AG09319 (cell line): ENCODE results near the gene LY6G6F.
A peak's percentile ranks its signal among the peaks of the same experiment; 100 is the strongest.

Source experiments
- DNase-seq: peaks from one replicate; pipeline ENCODE4 v3.0.0-alpha.2; 2010; ENCODE audit warnings: low read depth; ENCODE audit errors: extremely low read depth
- TF ChIP-seq, protein P1 (sequence below): IDR thresholded peaks from 2 replicates; pipeline ENCODE4 v1.5.1; 2011; ENCODE audit warnings: low read depth, mild to moderate bottlenecking, inconsistent platforms, low read length, moderate library complexity

The LY6G6F gene

DNA sequence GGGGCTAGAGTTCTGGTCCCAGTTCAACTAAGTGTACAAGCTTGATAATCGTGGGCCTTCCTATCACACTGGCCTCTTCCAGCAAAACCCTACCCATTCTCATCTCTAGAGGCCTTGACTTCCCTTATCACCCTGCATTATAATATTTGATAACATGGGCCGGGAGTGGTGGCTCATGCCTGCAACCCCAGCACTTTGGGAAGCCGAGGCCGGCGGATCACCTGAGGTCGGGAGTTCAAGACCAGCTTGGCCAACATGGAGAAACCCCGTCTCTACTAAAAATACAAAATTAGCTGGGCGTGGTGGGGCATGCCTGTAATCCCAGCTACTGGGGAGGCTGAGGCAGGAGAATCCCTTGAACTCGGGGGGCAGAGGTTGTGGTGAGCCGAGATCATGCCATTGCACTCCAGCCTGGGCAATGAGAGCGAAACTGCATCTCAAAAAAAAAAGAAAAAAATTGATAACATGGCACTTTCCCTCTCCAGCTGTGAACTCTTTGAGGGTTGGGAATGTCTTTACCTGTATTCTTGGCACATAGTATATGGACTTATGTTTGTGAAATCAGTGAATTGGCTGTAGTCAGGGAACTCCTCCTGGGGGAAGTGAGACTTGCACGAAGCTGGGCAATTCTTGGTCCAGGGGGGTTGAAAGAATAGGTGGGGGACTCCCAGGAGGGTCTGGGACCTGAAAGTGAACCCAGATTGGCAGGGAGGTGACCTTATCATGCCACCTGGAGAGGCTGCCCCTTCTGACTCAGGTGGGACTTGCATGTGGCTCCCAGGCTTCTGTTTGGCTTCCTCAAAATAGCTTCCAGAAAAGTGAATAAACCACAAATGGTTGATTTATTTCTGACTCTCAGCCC, 45.2 kb upstream of the LY6G6F start:
- no peak for DNase-seq
- TF ChIP-seq, protein P1, sequence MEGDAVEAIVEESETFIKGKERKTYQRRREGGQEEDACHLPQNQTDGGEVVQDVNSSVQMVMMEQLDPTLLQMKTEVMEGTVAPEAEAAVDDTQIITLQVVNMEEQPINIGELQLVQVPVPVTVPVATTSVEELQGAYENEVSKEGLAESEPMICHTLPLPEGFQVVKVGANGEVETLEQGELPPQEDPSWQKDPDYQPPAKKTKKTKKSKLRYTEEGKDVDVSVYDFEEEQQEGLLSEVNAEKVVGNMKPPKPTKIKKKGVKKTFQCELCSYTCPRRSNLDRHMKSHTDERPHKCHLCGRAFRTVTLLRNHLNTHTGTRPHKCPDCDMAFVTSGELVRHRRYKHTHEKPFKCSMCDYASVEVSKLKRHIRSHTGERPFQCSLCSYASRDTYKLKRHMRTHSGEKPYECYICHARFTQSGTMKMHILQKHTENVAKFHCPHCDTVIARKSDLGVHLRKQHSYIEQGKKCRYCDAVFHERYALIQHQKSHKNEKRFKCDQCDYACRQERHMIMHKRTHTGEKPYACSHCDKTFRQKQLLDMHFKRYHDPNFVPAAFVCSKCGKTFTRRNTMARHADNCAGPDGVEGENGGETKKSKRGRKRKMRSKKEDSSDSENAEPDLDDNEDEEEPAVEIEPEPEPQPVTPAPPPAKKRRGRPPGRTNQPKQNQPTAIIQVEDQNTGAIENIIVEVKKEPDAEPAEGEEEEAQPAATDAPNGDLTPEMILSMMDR = no peak

DNA sequence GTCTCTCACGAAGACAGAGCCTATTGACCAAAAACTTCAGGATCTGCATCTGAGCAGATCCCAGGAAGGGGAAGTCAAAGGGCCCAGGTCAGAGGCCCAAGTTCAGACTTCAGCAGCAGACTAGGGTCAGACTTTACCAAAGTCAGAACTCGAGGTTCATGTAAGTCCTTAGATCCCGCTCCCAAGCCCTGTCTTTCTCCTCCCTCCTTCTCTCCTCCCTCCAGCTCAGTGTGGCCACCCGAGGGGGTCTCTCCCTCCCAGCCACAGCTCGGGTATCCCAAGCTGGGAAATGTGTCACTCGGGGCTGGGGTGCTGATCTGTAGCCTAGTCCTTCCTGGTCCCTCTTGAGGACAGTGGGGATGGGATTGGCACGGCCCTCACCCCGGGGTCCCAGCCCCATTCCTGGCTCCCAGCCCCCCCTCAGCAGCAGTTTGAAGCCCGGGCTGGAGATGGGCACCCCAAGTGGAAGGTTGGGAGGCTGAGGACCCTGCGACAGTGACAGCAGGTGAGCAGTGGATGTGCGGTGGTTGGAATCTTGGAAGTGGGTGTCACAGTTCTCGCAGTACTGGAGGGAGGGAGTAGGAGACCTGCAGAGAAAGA, 44.4 kb upstream of the LY6G6F start:
- TF ChIP-seq, protein P1 = no peak
- no peak for DNase-seq

DNA sequence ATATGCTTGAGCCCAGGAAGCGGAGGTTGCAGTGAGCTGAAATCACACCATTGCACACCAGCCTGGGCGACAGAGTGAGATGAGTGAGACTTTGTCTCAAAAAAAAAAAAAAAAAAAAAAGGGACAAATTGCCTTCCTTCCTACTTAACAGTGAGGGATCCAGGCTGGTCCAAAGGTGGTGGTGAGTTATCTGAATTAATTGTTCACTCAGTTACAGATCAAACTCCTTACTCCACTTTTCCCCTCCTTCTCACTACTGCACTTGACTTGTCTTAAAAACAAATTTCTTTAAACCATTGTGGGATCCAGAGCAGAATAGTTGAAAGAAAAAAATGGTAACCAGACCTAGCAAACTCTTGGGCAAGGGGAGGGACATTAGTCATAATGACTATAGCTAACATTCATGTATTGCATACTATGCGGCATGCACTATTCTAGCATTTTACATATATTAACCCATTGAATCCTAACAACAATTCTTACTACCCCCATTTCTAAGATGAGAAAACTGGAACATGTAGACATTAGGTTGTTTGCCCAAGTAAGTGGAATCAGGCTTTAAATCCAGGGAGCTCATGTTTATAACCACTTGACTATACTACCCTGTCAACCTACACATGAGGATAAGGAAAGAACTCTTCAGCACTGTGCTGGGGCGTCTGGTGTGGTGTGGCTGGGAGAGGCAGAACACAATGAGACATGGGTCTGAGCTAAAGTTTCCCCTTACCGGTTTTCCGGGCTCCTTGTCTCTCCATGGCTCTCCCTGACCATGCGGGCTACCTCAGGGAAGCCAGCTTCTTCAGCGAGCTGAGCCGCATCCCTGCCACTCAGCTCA, 43.3 kb upstream of the LY6G6F start:
- TF ChIP-seq, protein P1 = no peak
- DNase-seq = no peak

DNA sequence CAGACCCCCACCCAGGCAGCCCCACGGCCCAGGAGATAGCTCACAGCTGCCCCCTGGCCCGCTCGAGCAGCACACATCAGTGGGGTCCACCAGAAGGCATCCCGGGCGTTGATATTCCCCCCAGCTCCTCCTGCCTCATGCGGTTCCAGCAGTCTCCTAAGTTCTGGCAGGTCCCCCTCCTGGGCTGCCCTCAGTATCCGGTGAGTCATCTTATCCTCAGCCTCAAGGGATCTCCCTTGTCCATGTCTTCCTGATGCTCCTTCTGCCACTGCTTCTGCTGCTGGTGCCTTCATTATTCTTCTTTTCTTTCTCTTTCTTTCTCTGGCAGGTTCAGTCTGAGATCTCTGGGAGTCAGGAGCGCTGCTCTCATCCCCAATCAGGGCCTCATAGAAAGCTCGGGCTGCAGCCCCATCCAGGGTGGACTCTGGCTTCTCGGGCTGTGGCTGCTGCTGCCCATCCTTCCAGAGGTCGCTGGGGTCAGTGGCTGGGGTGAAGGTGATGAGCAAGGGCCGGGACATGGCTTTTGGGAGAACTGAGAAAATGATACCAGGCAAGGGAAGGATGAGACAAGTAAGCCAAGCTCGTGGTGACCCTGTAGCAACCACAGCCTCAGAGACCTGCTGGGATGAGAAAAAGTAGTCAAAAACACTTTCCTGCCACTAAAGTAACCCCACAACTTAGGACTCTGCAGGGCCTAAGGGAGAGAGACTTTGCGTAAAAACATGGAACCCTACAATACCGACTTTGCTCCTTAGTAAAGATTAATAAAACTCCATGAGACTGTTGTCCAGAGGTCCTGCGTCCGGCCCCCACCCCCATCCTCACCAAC, 42.5 kb upstream of the LY6G6F start:
- DNase-seq = peak; percentile 31
- TF ChIP-seq, protein P1 = no peak; the same call in 1 of the 2 replicates

DNA sequence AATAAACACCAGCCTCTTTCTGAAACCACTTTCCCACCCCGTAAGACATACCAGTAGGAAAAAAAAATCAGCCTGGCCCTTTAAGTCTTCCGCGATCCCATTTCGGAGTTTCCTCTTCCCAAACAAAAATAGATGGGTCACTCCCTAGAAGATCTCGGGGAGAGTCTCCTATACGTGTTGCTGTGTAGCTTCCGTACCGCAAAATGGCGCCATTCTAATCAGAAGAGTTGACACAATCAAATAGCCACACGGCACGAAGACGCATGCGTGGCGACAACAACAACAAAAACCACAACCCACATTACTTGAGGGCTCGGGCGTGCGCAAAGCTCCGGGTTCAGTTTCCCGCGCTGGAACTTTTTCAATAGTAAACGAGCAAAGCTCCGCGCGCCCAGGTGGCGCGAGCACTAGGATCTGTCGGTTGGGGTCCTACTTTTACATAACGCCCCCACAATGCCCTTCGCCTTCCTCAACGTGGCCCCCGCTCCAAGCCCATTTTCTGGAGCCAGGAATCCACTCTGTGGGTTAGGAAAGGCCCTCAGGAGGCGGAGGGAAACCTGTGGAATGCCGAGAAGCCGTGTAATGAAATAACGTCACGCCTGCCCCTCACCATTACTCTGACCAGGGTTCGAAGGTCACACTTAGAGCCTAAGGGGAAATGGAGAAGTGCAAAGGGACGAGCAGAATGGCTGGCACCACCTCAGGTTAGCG, 41.7 kb upstream of the LY6G6F start, which contains the start of gene GPANK1:
GPANK1 (minus strand) TSS at position 208 of the 711 bp plus-strand sequence. CDS start 519 bp downstream, outside the sequence.
- peak; percentile 85 for DNase-seq
- TF ChIP-seq, protein P1 = no peak
